Ishikawa (cell line): ENCODE results near the gene NAPB.

Experiments used
- EP300 ChIP-seq: IDR thresholded peaks from 2 replicates; pipeline ENCODE4 v1.6.1; 2012; ENCODE audit warnings: borderline replicate concordance
- NFIC ChIP-seq: IDR thresholded peaks from 2 replicates; pipeline ENCODE4 v1.6.1; 2012
- TAF1 ChIP-seq: IDR thresholded peaks from 2 replicates; pipeline ENCODE4 v1.6.1; 2012; ENCODE audit warnings: low read depth, mild to moderate bottlenecking

DNA sequence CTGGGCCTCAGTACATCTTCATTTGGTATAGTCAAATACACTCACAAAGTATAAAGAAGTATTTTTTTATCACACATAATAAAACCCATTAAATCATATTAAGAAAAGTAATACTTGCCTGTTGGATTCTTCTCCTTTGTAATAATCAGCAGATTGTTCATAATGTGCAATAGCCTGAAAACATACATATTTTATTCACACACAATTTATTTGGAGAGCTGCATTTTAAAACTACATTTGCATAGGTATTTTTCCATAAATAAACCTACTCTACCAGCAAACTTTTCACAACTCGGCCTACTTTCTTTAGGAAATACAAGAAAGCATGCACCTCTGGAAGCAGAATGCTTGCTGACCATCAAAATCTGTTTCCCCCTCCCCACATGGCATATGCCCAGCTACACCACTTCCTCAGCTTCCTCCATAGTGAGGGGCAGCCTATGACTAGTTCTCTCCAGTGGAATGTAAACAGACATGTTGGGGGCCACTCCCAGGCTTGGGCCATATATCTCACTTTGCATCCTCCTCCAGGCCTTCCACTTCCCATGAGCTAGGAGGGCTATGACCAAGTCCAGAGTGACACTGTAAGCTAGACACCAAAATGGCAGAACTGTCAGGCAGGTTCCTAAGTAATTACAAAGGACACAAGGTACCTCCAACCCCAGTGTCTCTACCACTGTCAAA lies 31.1 kb downstream of the NAPB start:
- TF ChIP-seq EP300 = no peak
- no peak for TF ChIP-seq NFIC
- TF ChIP-seq TAF1 = no peak
